Liver (tissue), 9 donors: ENCODE data around the gene DDX59. TPM values are rescaled to one million over a fixed set of nuclear protein-coding genes. Genes with fewer than 3 reads are reported as not detected.

Source experiments
- DNase-seq: peaks from one replicate; pipeline ENCODE4 v3.0.0-alpha.2; 2017; ENCODE audit warnings: low spot score
- H3K27ac ChIP-seq, 2 donors: one replicate each; pipeline ENCODE4 v1.7.0; 2013; ENCODE audit warnings: inconsistent platforms in 2 of 2, low read length in 2 of 2, control low read depth in 1 of 2, low read depth in 1 of 2, mild to moderate bottlenecking in 1 of 2
- H3K27me3 ChIP-seq, 4 donors: one replicate each; pipeline versions ENCODE4 v1.6.1 to v1.7.0; 2013; ENCODE audit warnings: low read length in 3 of 4, inconsistent platforms in 1 of 4, mild to moderate bottlenecking in 1 of 4, moderate library complexity in 1 of 4; ENCODE audit not compliant: control insufficient read depth in 4 of 4, insufficient read depth in 4 of 4
- H3K36me3 ChIP-seq, 4 donors: one replicate each; pipeline versions ENCODE4 v1.6.1 to v1.7.0; 2013; ENCODE audit warnings: low read length in 3 of 4, mild to moderate bottlenecking in 3 of 4, low read depth in 1 of 4, moderate library complexity in 1 of 4; ENCODE audit not compliant: control insufficient read depth in 4 of 4, insufficient read depth in 3 of 4
- H3K4me1 ChIP-seq, 4 donors: one replicate each; pipeline versions ENCODE4 v1.6.1 to v1.7.0; 2013; ENCODE audit warnings: low read length in 3 of 4, mild to moderate bottlenecking in 3 of 4, moderate library complexity in 1 of 4; ENCODE audit not compliant: control insufficient read depth in 4 of 4, insufficient read depth in 4 of 4
- H3K4me3 ChIP-seq, 3 donors: one replicate each; pipeline versions ENCODE4 v1.6.1 to v1.7.0; 2013; ENCODE audit warnings: low read length in 3 of 3, control low read depth in 1 of 3, low read depth in 1 of 3, mild to moderate bottlenecking in 1 of 3
- H3K9ac ChIP-seq, 2 donors: one replicate each; pipeline ENCODE4 v1.7.0; 2013; ENCODE audit warnings: low read length in 2 of 2, mild to moderate bottlenecking in 2 of 2, moderate library complexity in 2 of 2, control low read depth in 1 of 2, low read depth in 1 of 2
- H3K9me3 ChIP-seq, 4 donors: one replicate each; pipeline versions ENCODE4 v1.6.1 to v1.7.0; 2013; ENCODE audit warnings: low read length in 3 of 4; ENCODE audit not compliant: control insufficient read depth in 4 of 4
- EGR1 ChIP-seq, 2 donors: IDR thresholded peaks; 2 replicates each; pipeline ENCODE4 v1.6.1; 2016 to 2018; ENCODE audit warnings: antibody characterized with exemption in 2 of 2, low read depth in 2 of 2
- FOXA1 ChIP-seq: IDR thresholded peaks from 2 replicates; pipeline ENCODE4 v1.6.1; 2016; ENCODE audit warnings: antibody characterized with exemption
- FOXA2 ChIP-seq: IDR thresholded peaks from 2 replicates; pipeline ENCODE4 v1.6.1; 2016; ENCODE audit warnings: antibody characterized with exemption
- GABPA ChIP-seq, 2 donors: IDR thresholded peaks in 1 of 2; conservative IDR thresholded peaks in 1 of 2; 2 replicates each; pipeline ENCODE4 v1.6.1; 2016; ENCODE audit warnings: antibody characterized with exemption in 2 of 2, mild to moderate bottlenecking in 1 of 2, moderate library complexity in 1 of 2
- HNF4A ChIP-seq, 2 donors: conservative IDR thresholded peaks; 2 replicates each; pipeline ENCODE4 v1.6.1; 2016; ENCODE audit warnings: antibody characterized with exemption in 2 of 2, mild to moderate bottlenecking in 2 of 2
- HNF4G ChIP-seq: IDR thresholded peaks from 2 replicates; pipeline ENCODE4 v1.6.1; 2016; ENCODE audit warnings: antibody characterized with exemption
- JUND ChIP-seq, 2 donors: IDR thresholded peaks; 2 replicates each; pipeline ENCODE4 v1.6.1; 2016; ENCODE audit warnings: antibody characterized with exemption in 2 of 2
- NR2F2 ChIP-seq: IDR thresholded peaks from 2 replicates; pipeline ENCODE4 v1.6.1; 2016; ENCODE audit warnings: antibody characterized with exemption
- RAD21 ChIP-seq, 2 donors: IDR thresholded peaks; 2 replicates each; pipeline ENCODE4 v1.6.1; 2016; ENCODE audit warnings: antibody characterized with exemption in 2 of 2, mild to moderate bottlenecking in 2 of 2
- RXRA ChIP-seq, 2 donors: IDR thresholded peaks; 2 replicates each; pipeline ENCODE4 v1.6.1; 2017 to 2018; ENCODE audit warnings: antibody characterized with exemption in 2 of 2, mild to moderate bottlenecking in 1 of 2
- SP1 ChIP-seq: IDR thresholded peaks from 2 replicates; pipeline ENCODE4 v1.6.1; 2018; ENCODE audit warnings: antibody characterized with exemption, mild to moderate bottlenecking
- TAF1 ChIP-seq: conservative IDR thresholded peaks from 2 replicates; pipeline ENCODE4 v1.6.1; 2016; ENCODE audit warnings: antibody characterized with exemption, mild to moderate bottlenecking
- YY1 ChIP-seq: IDR thresholded peaks from 2 replicates; pipeline ENCODE4 v1.6.1; 2016; ENCODE audit warnings: antibody characterized with exemption, mild to moderate bottlenecking
- WGBS: extraction: QIAGEN DNeasy Blood & Tissue Kit; methylation state at CpG from one replicate; pipeline ENCODE4 v1.1.7; 2013; 5-methylcytosine and 5-hydroxymethylcytosine counted together
- polyA plus RNA-seq, 2 donors: library from polyadenylated mRNA; stranded (reverse) in 1 of 2; unstranded in 1 of 2; fragments of 200-250 nt in 1 of 2; fragments of >200 nt in 1 of 2; fragmentation: Nextera tagmentation in 1 of 2; extraction: Ambion mirVana in 1 of 2; gene quantifications; one replicate each; pipeline versions ENCODE4 v1.2.1 to v1.2.3, GENCODE V29; 2013 to 2015
- total RNA-seq, 2 donors: library from RNA; depleted of rRNA; stranded (reverse); fragments of >200 nt; gene quantifications; one replicate each; pipeline ENCODE4 v1.2.3, GENCODE V29; 2014
- TF ChIP-seq, protein P1 (sequence below): IDR thresholded peaks from 2 replicates; pipeline ENCODE4 v1.6.1; 2016; ENCODE audit warnings: antibody characterized with exemption
- TF ChIP-seq, protein P2 (sequence below): IDR thresholded peaks from 2 replicates; pipeline ENCODE4 v1.6.1; 2016; ENCODE audit warnings: antibody characterized with exemption
- TF ChIP-seq, protein P3 (sequence below): fragments of 150-350 bp; IDR thresholded peaks from 2 replicates; pipeline ENCODE4 v1.5.1; 2017; ENCODE audit warnings: improper control_type of control experiment, low read depth, low read length; ENCODE audit not compliant: missing input control
- TF ChIP-seq, protein P4 (sequence below): IDR thresholded peaks from 2 replicates; pipeline ENCODE4 v1.6.1; 2016; ENCODE audit warnings: antibody characterized with exemption
- TF ChIP-seq, protein P5 (sequence below): IDR thresholded peaks from 2 replicates; pipeline ENCODE4 v1.6.1; 2016; ENCODE audit warnings: antibody characterized with exemption, mild to moderate bottlenecking
- donor health status: healthy.
- donor health status: healthy.
- donor health status: healthy.
- donor health status: healthy.
- donor health status: healthy.

DDX59 gene
- total and polyA plus RNA-seq, 4 donors, result 5.8 to 12.1 (median 8.6) TPM

DNA sequence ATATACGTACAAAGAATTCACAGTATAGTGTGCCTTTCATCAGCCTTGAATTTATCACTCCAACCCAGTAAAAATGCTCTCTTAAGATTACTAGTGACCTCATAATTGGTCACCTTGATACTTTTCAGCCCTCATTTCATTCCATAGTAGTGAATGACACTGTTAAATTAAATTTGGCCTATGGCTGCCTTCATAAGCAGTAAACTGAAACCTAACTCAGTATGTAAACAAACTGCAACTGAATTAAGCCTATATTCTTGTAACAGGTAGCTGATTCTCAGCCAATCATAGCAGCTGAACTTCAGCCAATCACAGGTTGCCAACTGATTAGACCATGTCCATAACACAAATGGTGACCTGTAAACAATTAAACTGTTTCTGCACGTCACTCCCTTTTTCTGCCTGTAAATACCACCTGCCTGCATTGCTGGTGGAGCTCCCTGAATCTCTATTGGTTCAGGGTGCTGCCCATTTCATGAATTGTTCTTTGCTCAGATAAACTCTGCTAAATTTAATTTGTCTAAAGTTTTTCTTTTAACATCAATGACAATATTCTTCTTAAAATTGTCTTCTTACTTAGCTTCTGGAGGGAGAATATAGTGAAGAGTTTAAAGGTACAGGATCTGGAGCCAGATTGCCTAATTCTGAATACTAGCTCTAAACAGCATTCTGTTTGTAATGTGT lies 44.9 kb upstream of the DDX59 start:
- Histone ChIP-seq H3K27me3 (no peaks in the 10 kb centered on the region), H3K27ac (no peak overlapping the region), H3K9ac (no peak overlapping the region), H3K4me1 (no peaks in the 10 kb centered on the region), H3K9me3 (no peaks in the 10 kb centered on the region), H3K36me3 (no peaks in the 10 kb centered on the region), H3K4me3 (no peak overlapping the region)
- 84% methylated on average over 2 of the region's 2 CpGs for WGBS
- DNase-seq, result no peak
- TF ChIP-seq, protein P1, sequence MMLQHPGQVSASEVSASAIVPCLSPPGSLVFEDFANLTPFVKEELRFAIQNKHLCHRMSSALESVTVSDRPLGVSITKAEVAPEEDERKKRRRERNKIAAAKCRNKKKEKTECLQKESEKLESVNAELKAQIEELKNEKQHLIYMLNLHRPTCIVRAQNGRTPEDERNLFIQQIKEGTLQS, result no peak
- no peak for TF ChIP-seq FOXA2
- TF ChIP-seq TAF1, result no peak
- no peak for TF ChIP-seq EGR1 (IDR thresholded peaks at IDR 0.05; ENCODE audit: low read depth in 2 of 2)
- TF ChIP-seq RXRA (IDR thresholded peaks at IDR 0.05), result no peak
- no peak for TF ChIP-seq SP1
- TF ChIP-seq, protein P2, sequence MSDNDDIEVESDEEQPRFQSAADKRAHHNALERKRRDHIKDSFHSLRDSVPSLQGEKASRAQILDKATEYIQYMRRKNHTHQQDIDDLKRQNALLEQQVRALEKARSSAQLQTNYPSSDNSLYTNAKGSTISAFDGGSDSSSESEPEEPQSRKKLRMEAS, result no peak
- TF ChIP-seq, protein P3, sequence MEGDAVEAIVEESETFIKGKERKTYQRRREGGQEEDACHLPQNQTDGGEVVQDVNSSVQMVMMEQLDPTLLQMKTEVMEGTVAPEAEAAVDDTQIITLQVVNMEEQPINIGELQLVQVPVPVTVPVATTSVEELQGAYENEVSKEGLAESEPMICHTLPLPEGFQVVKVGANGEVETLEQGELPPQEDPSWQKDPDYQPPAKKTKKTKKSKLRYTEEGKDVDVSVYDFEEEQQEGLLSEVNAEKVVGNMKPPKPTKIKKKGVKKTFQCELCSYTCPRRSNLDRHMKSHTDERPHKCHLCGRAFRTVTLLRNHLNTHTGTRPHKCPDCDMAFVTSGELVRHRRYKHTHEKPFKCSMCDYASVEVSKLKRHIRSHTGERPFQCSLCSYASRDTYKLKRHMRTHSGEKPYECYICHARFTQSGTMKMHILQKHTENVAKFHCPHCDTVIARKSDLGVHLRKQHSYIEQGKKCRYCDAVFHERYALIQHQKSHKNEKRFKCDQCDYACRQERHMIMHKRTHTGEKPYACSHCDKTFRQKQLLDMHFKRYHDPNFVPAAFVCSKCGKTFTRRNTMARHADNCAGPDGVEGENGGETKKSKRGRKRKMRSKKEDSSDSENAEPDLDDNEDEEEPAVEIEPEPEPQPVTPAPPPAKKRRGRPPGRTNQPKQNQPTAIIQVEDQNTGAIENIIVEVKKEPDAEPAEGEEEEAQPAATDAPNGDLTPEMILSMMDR, result no peak
- TF ChIP-seq JUND (IDR thresholded peaks at IDR 0.05), result no peak
- no peak for TF ChIP-seq RAD21 (IDR thresholded peaks at IDR 0.05)
- TF ChIP-seq, protein P4, sequence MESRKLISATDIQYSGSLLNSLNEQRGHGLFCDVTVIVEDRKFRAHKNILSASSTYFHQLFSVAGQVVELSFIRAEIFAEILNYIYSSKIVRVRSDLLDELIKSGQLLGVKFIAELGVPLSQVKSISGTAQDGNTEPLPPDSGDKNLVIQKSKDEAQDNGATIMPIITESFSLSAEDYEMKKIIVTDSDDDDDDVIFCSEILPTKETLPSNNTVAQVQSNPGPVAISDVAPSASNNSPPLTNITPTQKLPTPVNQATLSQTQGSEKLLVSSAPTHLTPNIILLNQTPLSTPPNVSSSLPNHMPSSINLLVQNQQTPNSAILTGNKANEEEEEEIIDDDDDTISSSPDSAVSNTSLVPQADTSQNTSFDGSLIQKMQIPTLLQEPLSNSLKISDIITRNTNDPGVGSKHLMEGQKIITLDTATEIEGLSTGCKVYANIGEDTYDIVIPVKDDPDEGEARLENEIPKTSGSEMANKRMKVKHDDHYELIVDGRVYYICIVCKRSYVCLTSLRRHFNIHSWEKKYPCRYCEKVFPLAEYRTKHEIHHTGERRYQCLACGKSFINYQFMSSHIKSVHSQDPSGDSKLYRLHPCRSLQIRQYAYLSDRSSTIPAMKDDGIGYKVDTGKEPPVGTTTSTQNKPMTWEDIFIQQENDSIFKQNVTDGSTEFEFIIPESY, result no peak
- no peak for TF ChIP-seq FOXA1
- no peak for TF ChIP-seq GABPA (IDR thresholded peaks at IDR 0.05 in 1 of 2, conservative IDR thresholded peaks at IDR 0.05 in 1 of 2)
- TF ChIP-seq HNF4A (conservative IDR thresholded peaks at IDR 0.05), result no peak
- no peak for TF ChIP-seq YY1
- no peak for TF ChIP-seq NR2F2
- no peak for TF ChIP-seq HNF4G
- TF ChIP-seq, protein P5, sequence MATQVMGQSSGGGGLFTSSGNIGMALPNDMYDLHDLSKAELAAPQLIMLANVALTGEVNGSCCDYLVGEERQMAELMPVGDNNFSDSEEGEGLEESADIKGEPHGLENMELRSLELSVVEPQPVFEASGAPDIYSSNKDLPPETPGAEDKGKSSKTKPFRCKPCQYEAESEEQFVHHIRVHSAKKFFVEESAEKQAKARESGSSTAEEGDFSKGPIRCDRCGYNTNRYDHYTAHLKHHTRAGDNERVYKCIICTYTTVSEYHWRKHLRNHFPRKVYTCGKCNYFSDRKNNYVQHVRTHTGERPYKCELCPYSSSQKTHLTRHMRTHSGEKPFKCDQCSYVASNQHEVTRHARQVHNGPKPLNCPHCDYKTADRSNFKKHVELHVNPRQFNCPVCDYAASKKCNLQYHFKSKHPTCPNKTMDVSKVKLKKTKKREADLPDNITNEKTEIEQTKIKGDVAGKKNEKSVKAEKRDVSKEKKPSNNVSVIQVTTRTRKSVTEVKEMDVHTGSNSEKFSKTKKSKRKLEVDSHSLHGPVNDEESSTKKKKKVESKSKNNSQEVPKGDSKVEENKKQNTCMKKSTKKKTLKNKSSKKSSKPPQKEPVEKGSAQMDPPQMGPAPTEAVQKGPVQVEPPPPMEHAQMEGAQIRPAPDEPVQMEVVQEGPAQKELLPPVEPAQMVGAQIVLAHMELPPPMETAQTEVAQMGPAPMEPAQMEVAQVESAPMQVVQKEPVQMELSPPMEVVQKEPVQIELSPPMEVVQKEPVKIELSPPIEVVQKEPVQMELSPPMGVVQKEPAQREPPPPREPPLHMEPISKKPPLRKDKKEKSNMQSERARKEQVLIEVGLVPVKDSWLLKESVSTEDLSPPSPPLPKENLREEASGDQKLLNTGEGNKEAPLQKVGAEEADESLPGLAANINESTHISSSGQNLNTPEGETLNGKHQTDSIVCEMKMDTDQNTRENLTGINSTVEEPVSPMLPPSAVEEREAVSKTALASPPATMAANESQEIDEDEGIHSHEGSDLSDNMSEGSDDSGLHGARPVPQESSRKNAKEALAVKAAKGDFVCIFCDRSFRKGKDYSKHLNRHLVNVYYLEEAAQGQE, result no peak
